Breast epithelium (tissue), 3 donors: Measurements from ENCODE around the gene GADD45GIP1.

Experiments
- CTCF ChIP-seq, 3 donors: fragments of 450-650 bp; IDR thresholded peaks; one replicate each; pipeline ENCODE4 v1.5.1; 2016 to 2017; ENCODE audit warnings: antibody characterized with exemption in 3 of 3, mild to moderate bottlenecking in 3 of 3, moderate library complexity in 3 of 3
- POLR2A ChIP-seq: fragments of 450-650 bp; IDR thresholded peaks from one replicate; pipeline ENCODE4 v1.6.1; 2016; ENCODE audit warnings: antibody characterized with exemption, mild to moderate bottlenecking, moderate library complexity
- POLR2AphosphoS5 ChIP-seq, 3 donors: sonication (generic); formaldehyde crosslinking; IDR thresholded peaks; one replicate each; pipeline ENCODE4 v1.6.1; 2017; ENCODE audit warnings: antibody characterized with exemption in 3 of 3

DNA sequence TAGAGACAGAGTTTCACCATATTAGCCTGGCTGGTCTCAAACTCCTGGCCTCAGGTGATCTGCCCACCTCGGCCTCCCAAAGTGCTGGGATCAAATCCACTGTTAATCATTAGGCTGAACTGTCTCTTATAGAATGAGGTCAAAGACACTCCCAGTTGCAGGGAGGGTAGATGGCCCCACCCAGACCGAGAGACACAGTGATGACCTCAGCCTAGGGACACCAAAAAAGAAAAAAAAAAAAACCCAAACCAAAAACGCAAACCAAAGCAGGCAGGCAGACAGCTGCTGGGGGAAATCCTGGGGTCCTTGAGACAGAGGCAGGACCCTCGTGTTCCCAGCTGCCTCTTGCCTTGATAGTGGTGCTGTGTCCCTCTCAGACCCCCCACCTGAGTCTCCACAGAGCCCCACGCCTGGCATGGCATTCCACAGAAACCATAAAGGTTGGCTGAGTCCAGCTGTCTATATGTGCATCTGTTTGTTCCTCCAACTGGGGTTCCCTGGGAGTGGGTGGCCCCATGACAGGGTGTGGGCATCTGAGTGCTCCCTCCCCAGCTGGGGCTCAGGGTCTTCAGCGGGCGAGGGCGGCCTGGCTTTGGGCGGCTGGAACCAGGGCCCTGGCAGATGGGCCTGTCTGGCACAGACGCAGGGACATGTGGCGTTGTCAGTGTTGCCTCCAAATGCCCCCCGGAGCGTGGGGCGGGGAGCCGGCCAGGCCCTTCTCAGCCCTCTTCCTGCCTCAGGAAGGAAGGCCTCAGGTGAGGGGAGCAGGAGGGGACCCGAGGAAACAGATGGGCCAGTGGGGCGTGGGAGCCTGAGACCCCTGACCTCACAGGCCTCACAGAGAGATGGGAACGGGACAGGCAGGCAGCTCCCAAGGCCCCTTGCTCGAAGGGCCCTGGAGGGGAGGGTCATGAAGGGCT lies 17.5 kb upstream of the GADD45GIP1 start:
- no peak for TF ChIP-seq POLR2A
- TF ChIP-seq CTCF (IDR thresholded peaks at IDR 0.05), result no peak
- TF ChIP-seq POLR2AphosphoS5 (IDR thresholded peaks at IDR 0.05), result no peak
